Sigmoid colon (tissue), 4 donors: ENCODE results near the gene DDA1.

Experiments used
- POLR2A ChIP-seq, 2 donors: fragments of 450-650 bp; IDR thresholded peaks; one replicate each; pipeline ENCODE4 v1.6.1; 2016; ENCODE audit warnings: antibody characterized with exemption in 2 of 2, mild to moderate bottlenecking in 2 of 2, moderate library complexity in 2 of 2
- POLR2AphosphoS5 ChIP-seq, 4 donors: sonication (generic); formaldehyde crosslinking; IDR thresholded peaks; one replicate each; pipeline ENCODE4 v1.6.1; 2017; ENCODE audit warnings: antibody characterized with exemption in 4 of 4
- TF ChIP-seq, protein P1 (sequence below), 4 experiments: fragments of 450-650 bp in 3 of 4; fragments of 200-600 bp in 1 of 4; IDR thresholded peaks; one replicate each; pipeline ENCODE4 v1.5.1; 2016 to 2019; ENCODE audit warnings: antibody characterized with exemption in 4 of 4, mild to moderate bottlenecking in 3 of 4, moderate library complexity in 2 of 4

DNA sequence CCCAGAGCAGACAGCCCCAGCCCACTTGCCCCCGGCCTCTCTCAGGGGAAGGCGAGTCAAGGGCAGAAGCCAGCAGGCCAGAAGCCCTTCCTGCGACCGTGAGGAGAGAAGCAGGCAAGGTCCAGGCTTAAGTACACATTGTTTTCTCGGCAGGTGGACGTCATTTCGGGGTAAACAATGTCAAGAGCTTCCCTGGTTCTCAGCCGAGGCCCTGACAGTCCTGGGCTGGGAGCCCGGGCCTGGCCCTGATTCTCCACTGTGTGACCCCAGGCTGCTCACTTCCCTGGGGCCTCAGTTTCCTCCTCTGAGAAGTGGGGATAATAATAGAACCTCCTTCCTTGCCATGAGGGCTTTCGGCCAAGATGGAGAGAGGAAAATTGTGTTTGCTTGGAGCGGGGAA is 48.4 kb downstream of the DDA1 start:
- TF ChIP-seq, protein P1, sequence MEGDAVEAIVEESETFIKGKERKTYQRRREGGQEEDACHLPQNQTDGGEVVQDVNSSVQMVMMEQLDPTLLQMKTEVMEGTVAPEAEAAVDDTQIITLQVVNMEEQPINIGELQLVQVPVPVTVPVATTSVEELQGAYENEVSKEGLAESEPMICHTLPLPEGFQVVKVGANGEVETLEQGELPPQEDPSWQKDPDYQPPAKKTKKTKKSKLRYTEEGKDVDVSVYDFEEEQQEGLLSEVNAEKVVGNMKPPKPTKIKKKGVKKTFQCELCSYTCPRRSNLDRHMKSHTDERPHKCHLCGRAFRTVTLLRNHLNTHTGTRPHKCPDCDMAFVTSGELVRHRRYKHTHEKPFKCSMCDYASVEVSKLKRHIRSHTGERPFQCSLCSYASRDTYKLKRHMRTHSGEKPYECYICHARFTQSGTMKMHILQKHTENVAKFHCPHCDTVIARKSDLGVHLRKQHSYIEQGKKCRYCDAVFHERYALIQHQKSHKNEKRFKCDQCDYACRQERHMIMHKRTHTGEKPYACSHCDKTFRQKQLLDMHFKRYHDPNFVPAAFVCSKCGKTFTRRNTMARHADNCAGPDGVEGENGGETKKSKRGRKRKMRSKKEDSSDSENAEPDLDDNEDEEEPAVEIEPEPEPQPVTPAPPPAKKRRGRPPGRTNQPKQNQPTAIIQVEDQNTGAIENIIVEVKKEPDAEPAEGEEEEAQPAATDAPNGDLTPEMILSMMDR (IDR thresholded peaks at IDR 0.05) = no peak
- TF ChIP-seq POLR2A (IDR thresholded peaks at IDR 0.05) (no peak), POLR2AphosphoS5 (IDR thresholded peaks at IDR 0.05) (peak in 1 of 4 donors; percentile 23)
